Activated CD8-positive, alpha-beta memory T cell treated with anti-CD3 and anti-CD28 coated beads, Interleukin-2, amount 50 U/mL, for 4 hours (primary cell): ENCODE measurements around the gene IGSF1.

Source experiments
- DNase-seq: peaks from one replicate; pipeline ENCODE4 v3.0.0-alpha.2; 2020

Gene IGSF1, protein sequence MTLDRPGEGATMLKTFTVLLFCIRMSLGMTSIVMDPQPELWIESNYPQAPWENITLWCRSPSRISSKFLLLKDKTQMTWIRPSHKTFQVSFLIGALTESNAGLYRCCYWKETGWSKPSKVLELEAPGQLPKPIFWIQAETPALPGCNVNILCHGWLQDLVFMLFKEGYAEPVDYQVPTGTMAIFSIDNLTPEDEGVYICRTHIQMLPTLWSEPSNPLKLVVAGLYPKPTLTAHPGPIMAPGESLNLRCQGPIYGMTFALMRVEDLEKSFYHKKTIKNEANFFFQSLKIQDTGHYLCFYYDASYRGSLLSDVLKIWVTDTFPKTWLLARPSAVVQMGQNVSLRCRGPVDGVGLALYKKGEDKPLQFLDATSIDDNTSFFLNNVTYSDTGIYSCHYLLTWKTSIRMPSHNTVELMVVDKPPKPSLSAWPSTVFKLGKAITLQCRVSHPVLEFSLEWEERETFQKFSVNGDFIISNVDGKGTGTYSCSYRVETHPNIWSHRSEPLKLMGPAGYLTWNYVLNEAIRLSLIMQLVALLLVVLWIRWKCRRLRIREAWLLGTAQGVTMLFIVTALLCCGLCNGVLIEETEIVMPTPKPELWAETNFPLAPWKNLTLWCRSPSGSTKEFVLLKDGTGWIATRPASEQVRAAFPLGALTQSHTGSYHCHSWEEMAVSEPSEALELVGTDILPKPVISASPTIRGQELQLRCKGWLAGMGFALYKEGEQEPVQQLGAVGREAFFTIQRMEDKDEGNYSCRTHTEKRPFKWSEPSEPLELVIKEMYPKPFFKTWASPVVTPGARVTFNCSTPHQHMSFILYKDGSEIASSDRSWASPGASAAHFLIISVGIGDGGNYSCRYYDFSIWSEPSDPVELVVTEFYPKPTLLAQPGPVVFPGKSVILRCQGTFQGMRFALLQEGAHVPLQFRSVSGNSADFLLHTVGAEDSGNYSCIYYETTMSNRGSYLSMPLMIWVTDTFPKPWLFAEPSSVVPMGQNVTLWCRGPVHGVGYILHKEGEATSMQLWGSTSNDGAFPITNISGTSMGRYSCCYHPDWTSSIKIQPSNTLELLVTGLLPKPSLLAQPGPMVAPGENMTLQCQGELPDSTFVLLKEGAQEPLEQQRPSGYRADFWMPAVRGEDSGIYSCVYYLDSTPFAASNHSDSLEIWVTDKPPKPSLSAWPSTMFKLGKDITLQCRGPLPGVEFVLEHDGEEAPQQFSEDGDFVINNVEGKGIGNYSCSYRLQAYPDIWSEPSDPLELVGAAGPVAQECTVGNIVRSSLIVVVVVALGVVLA (N-terminal part only)

GRCh38 chrX:131288738-131289511 lies at the start of gene IGSF1:
IGSF1 (minus strand) TSS chrX:131289306; CDS start chrX:131286674, 2,632 bp downstream.
- no peak for DNase-seq

DNA sequence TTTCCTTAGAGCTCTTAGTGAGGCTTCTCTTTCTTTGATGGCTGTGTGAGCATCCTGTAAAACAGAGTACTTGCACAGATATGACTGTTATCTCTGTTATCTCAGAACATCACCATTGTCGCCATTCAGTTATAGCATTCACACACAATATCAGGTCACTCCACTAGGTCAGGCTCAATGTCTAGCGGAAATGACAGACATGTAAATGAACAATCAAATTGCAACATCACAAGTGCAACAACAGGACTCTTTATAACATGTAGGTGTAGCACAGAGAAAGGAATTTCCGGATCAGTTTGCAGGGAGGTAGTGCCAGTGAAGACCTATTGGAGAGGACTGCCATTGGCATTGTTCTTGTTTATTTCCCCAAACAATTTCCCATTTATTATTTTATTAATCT lies 43.2 kb upstream of the IGSF1 start:
- DNase-seq: no peak

DNA sequence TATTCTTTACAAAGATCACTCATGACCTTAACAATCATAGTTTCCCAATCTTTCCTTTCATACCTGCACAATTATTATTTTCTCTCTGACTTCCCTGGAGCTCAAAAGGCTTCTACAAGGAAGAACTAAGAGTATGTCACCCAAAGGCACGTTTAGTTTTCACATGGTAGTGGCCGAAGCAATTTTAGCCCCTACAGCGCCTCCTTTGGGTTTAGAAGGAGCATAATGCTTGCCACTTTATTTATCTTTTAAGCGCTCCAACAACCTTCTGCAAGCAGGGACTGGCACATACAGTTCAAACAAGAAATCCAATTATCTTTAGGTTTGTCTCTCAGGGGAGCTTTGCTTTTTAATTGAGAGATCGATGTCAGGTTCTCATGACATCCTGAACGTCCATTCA lies 42.0 kb upstream of the IGSF1 start:
- no peak for DNase-seq

GRCh38 chrX:131330735-131331134 lies 41.6 kb upstream of the IGSF1 start:
- DNase-seq: no peak

DNA sequence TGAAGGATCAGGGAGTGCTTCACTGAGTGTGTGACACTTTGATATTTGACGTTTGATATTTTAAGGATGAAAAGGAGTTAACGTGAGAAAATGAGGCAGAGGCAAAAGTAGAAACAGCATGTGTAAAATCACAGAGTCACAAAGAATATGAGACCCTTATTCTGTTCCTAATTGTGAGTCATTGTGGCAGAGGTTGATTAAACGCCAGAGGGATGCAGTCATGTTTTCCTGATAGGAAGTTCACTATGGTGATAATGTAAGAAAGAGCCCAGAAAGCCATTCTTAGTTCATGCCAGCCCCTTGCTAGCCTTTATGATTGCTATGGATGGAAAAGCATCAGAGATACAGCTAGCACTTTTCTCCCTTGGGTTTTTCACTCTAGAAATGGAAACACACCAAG lies 33.5 kb upstream of the IGSF1 start:
- DNase-seq: no peak

- no peak for DNase-seq
Observed at GRCh38 chrX:131317326-131317725, 28.2 kb upstream of the IGSF1 start.

DNA sequence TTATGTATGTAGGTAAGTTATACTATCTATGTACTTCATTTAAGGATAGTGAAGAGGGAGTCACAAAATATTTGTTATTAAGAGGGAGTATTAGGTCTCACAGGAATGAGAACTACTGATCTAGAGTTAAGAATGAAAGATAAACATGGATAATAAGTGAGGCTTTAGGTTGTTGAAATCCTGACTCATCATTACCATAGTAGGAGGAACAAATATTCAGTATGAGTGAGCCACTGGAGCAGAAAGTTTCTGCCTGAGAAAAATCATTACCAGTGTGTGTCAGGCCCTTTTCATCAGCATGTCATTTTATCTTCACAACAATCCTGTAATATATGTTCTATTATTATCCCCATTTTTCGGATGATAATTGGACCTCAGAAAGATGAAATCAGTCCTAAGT lies 27.2 kb upstream of the IGSF1 start:
- DNase-seq: no peak

DNA sequence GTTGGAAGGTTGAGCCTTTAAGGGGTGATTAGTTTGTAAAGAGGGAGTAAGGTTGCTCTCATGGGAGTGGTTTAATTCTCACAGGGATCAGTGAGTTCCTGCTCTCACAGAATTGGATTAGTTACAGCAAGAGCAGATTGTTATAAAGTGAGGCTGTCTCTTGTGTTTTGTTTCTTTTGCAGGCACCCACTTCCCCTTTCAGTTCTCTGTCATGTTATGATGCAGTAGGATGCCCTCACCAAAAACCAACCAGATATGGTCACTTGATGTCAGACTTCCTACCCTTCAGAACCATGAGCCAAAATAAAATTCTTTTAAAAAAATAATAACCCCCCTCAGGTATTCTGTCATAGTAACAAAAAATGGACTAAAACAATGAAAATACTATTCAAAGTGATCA lies 19.9 kb upstream of the IGSF1 start:
- DNase-seq: no peak

DNA sequence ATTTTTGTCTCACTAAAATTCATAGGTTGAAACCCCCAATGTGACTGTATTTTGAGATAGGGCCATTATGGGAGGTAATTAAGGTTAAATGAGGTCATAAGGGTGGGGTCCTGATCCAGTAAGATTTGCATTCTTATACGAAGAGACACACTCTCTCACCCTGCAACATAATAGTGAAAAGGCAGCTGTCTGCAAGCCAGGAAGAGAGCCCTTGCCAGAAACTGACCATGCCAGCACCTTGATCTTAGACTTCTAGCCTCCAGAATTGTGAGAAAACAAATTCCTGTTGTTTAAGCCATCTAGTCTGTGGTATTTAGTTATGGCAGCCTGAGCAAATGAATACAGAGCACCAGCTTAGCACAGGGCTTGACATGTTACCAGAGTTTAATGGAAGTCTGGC lies 17.5 kb upstream of the IGSF1 start:
- no peak for DNase-seq

DNA sequence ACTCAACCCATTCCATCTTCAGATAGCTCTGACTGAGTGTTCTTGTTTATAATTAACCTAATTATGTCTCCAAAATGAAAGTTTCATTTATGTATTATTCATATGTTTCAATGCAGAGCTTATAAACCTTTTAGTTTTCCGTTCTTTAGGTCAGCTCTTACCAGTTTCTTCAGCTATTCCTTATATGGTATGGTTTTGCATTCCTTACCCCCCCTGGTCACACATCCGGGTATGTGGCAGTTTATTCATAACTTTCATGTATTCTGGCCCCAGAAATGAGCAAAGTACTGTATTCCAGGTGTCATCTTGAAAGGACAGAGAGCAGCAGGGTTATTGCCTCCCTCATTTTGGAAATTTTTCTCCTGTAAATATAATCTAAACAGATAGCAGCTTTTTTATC lies 16.8 kb upstream of the IGSF1 start:
- DNase-seq: no peak

DNA sequence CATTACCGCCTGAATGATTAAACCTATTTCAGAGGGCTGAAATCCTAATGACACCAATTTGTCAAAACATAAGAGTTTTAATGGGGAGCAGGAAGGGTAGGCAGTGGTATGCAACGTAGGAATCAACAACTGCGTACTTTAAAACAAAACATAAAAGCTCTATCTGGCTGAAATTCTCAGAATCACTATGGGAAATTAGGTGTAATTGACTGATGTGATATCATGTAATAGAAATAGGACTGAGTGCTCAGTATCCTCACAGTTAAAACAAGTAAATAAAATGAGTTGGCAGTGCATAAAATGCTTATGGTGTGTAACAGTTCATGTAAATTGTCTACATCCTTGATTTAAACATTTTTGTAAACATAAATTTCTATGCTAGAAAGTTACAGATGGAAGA lies 13.6 kb upstream of the IGSF1 start:
- no peak for DNase-seq

DNA sequence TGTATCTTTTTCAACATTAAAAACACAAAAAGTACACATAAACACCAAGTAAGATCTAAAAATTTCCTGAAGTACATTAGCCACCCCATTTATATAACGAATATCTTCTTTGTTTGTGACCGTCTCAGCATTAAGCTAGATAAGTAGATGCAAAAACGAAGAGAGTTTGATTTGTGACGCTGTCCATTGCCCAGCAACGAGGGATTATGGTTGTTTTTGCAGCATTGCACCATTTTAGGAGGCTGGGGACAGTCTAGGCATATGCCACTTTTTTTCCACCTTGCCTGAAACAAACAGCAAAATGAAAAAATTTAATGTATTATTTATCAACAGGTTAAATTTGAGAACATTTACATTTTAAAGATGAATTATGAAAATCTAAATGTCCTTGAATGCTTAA lies 12.0 kb upstream of the IGSF1 start:
- DNase-seq: no peak

GRCh38 chrX:131298846-131299245 lies 9.7 kb upstream of the IGSF1 start:
- no peak for DNase-seq

- no peak for DNase-seq
Observed at GRCh38 chrX:131298036-131298435, 8.9 kb upstream of the IGSF1 start.

DNA sequence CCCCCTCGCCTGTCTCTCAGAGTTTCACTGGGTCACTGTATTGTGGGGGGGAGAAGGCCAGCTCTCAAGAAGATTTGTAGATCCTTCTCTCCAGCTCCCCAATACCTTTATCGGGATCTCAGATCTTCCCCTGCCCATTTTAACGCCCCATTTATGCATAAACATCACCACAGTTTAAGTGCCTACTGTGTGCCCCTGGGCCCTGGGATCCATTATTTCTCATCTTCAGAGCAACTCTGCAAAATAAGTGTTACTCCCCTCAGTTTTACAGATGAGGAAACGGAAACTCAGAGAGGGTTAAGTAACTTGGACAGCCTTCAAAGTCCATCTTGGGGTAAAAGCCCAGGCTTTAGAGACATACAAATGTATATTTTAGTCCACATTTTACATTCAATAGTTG lies 421 bp upstream of the IGSF1 start:
- DNase-seq: no peak

GRCh38 chrX:131288188-131288587 lies 918 bp downstream of the IGSF1 start:
- no peak for DNase-seq

DNA sequence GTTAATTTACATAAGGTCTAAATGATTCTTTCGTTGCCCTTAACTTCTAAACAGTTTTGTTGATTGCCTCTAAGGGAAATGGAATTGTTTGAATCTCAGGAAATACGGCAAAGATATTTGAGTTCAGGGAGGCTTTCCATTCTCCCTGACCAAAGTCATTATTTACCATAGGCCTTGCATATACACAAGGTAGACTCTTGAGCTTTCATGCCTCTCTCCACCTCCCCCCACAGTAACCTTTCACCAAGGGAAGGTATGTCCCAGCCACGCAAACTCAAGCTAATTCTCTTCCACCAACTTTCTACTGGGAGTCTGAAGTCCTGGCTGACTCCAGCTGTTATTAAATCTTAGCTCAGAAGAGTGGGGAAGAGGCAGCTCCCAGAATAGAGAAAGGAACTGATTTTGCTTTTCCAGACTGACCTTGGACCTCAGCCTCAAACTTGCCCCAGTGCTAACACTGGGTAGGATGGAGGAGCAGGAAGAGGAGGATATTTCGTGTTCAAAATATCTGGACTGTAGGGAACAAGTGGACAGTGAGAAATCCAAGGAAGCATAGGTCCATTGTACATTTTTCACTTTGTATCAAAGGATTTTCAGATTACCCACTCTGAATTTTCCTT lies 1.4 kb downstream of the IGSF1 start:
- DNase-seq: no peak

GRCh38 chrX:131279617-131280016 lies 9.5 kb downstream of the IGSF1 start:
- DNase-seq: no peak

- no peak for DNase-seq
Observed at GRCh38 chrX:131279197-131279596, 9.9 kb downstream of the IGSF1 start.

DNA sequence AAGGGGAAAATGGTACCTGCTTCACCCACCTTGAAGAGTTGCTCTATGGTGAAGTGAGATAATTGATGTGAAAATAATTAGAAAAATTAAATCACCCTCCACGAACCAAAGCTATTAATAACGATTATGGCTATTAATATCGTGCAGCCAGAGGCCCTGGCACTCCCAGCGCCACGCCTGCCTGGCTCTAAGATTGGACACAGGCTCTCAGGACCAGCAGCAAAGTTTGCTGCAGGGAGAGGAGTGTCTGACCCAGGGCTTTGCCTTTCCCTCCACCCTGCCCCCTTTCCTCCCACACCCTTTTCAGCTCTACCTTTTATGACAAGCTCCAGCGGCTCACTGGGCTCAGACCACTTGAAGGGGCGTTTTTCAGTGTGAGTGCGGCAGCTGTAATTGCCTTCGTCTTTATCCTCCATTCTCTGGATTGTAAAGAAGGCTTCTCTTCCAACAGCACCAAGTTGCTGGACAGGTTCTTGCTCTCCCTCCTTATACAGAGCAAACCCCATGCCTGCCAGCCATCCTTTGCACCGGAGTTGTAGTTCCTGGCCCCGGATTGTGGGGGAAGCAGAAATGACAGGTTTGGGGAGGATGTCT lies 11.5 kb downstream of the IGSF1 start:
- no peak for DNase-seq

DNA sequence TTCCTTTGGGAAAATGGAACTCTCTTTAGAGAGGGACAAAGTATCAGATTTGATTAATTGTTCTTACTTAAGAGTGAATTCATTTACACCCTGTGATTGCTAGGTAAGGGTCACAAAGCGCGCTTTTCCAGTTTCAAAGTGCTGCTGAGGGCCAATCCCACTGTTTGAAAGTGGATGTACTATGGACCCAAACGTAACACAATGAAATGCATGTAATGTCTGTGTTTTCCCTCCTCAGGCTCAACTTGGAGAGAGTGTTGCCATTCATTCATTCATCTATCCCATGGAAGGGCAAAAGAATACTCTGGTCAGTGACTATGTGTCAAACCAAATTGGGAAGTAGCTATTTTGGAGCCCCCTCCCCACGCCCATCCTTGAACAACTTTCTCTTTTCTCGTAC lies 16.1 kb downstream of the IGSF1 start:
- no peak for DNase-seq

GRCh38 chrX:131271826-131272225 lies 17.3 kb downstream of the IGSF1 start:
- no peak for DNase-seq
